HG03060 (cell line): ENCODE data around the gene CYYR1.

ENCODE experiments used
- ATAC-seq: cut with Tn5 transposase; IDR thresholded peaks from one replicate; pipeline ENCODE4 v1.9.1; 2021; ENCODE audit warnings: low read depth, moderate number of reproducible peaks; ENCODE audit not compliant: unreplicated experiment

The CYYR1 gene

DNA sequence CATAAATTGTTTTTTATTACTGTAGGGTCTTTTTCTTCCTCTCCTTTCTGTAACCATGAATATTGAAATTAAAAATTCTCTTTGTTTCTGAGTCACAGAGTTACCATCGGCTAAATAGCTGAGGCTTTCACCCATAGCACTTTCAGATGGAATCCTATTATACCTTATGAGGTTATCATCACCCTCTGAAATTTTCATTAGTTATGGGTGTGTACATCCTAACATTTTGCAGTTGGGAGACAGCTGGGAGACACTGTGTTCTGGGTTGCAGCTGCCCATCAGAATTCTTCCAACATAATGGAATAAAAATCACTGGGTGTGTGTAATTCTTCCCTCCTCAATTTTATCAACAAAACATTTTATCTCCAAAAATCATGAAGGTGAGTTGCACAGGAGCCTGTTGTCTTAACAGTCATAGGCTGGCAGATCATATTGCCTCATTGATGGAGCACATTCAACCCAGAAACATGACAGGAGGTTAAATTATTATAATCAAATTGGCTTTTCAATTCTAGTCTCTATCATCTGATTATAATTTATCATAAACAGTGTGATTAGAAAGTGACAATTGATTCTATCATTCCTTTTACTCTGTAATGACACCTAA lies 17.4 kb downstream of the CYYR1 start:
- ATAC-seq: no peak

DNA sequence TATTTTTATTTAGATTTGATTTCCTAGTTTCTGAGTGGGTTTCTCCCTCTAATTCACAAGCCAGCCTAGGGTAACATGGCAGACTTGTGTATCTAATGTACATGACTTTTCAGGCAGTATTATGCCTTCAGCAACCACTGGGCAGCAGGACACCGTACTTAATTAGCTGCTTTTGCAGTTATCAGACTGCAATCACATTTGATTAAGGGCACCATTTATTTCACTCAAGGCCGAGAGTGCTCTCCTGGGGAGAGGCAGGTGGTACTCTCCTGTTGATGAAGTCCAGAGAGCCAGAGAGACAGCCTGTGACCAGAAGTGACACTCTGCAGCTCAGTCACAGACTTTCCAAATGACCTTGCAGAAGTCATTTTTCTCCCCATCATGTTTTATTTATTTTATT lies 18.7 kb downstream of the CYYR1 start:
- ATAC-seq: no peak

DNA sequence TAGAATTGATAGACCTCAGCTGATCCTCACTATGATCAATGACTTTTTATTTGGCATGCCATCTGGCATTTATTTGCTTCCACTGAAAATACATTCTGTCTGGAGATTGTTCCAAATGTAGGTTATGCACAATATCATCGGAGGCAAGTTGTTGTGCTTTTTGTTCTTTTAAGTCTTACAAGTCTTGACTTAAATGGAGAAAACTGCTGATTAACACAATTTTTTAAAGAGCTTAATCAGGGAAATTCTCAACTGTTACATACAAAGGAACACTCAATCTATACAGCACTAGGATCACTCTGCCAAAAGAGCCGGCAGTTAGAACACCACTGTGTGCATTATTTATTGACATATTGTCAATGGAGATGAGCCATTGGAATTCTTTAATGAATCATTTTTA lies 19.2 kb downstream of the CYYR1 start:
- ATAC-seq: no peak

DNA sequence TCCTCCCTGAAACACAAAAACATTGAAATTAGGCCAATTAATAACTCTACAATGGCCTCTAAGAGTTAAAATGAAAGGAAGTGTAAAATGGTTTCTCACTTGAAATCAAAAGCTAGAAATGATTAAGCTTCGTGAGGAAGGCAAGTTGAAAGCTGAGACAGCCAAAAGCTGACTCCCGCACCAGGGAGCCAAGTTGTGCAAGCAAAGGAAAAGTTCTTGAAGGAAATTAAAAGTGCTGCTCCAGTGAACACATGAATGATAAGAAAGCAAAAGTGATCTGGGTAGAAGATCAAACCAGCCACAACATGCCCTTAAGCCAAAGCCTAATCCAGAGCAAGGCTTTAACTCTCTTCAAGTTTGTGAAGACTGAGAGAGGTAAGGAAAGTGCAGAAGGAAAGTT lies 22.8 kb downstream of the CYYR1 start:
- ATAC-seq: no peak

DNA sequence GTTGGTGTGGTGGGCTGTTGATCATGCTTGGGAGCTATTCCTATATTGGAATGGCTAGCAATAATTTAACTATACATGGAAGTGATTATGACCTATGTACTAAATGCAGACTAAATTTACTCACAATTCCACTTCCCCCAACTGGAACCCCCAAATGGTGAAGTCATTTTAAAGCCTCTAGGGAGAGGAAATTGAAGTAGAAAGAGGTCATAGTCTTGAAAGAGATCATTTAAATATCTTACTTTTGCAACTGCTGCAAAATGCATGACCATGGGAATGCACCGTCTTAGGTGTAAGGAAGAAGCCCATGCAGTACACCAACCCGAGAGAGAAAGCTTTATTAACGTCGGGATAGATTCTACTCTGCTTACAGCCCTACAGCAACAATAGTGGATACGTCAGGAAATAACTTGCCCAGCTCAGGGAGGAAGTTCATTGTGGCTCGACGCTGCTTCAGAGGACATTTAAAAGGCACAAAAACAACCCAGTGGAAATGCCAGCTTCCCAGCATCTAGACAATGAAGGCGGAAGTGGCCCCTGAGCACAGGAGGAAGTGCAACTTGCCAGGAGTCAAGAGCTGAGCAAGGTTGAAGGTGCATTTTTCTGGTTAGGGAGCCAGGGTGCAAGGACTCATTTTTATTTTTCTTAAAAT lies 26.5 kb downstream of the CYYR1 start:
- ATAC-seq: no peak

DNA sequence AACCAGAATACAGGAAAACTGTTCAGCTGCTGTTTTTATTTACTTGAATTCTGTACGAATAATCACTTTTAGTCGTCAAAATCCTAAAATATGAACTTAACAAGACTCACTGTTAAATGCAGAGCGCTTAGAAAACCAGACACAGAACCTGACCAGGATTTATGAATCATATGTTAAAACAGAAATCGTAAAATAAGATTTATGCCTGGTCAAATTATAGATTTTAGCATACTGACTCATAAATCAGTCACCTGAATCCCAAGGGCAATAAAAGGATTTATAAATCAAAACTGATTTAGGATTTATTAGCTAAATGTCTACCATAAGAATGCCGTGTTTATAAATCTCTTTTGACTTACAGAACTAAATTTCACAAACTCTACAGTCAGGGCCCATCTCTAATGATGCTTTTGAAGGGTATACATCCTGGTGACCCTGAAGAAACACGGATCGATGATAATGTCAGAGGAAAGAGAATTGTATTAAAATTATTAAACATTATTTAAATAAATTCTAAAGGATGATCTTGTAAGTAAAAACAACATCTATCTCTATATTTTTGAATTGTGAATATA lies 28.8 kb downstream of the CYYR1 start:
- no peak for ATAC-seq

DNA sequence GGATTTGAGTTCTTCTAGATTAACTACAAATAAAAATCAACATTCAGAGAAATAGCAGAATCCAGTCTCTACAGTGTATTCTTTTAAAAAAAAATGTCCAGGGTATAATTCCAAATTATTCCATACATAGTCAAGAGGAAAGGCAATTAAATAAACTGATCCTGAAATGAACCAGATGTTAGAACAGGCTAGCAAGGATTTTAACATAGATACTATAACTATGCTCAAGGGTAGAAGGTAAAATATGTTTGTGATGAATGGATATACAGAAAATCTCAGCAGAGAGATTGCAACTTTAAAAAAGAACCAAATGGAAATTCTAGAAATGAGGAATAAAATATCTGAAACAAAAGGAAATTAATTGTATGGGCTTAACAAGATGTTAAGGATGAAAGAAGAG lies 32.4 kb downstream of the CYYR1 start:
- no peak for ATAC-seq

DNA sequence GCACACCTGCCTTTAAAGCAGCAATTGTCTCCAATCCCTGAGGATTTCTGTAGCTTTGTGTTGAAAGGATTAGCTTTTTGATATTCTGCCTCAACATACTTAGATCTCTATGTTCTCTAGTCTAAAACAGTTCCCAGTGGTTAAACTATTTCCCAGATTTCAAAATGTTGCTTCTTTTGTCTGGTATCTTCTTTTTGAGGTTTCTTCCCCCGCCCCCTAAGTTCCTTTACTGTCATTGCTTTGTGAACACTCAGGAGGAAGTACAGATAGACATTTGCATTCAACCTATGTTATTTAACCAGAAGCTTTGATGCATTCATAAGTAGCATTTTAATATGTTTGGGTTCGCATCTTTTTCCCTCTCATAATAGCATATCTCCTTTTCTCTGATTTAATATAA lies 33.5 kb downstream of the CYYR1 start:
- ATAC-seq: no peak

DNA sequence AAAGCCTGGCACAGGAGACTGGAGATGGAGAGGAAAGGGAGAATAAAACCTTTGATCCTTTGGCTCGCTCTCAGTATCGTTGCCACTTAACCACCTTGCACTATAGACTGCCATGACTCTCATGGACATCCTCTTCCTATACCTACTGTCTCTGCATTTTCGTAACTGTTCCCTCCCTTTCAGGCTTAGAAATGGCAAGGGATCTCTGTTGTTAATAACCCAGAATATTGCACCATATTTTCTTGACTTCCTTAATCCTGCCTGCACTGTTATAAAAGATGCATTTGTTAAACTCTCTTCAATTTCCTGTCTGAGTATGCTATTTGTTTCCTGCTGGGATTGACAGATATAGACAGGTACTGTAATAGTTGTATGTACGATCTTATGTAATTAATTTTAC lies 38.6 kb downstream of the CYYR1 start:
- ATAC-seq: no peak

DNA sequence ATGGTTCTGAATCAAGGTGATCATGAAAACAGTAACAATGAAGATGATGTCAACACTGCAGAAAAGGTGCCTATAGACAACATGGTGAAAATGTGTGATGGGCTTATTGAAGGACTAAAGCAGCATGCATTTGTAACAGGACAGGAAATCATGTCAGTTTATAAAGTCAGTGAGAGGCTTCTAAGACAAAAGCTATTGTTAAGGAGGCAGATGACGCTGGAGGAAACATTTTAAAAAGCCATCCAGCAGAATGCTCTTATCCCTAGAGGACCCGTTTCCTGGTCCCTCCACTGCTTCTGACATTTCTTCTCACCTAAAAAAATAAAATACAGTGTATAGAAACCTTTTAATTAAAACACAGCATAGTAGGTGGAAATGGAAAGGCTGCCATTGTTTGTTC lies 40.9 kb downstream of the CYYR1 start:
- ATAC-seq: no peak

DNA sequence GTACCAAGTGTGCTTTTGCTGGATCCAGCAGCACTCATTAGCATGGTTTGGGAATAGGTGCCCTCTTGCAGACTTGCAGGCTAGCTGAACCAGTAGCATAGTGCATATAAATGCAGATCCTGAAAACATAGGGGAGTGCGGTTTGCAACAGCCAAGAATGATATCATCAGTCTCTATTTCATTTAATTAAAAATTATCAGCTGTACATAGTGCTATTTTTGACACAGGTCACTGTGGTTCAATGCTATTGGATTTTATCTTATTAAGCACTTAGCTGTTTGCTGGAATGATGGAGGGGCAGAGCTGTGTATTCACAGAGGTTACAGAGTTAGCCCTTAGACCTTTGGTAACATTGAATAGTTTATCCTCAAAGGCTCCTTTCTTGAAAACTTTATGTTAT lies 43.6 kb downstream of the CYYR1 start:
- ATAC-seq: no peak

DNA sequence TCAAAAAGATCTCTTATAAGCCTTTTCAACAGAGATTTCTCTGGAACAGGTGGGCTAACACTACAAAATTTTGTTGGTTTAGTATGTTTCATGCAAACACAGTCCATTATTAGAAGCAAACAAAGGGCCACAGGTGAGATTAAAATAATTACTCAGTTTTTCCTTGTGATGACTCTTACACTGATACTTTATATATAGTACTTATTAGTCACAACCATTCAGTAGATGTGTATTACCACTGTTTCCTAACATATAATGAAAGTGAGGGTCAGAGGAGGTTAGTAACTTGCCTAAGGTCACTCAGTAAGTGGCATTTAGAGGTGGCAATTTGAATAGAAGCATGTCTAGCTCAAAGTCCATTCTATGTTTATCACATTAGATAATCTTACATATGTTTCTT lies 44.2 kb downstream of the CYYR1 start:
- ATAC-seq: no peak

DNA sequence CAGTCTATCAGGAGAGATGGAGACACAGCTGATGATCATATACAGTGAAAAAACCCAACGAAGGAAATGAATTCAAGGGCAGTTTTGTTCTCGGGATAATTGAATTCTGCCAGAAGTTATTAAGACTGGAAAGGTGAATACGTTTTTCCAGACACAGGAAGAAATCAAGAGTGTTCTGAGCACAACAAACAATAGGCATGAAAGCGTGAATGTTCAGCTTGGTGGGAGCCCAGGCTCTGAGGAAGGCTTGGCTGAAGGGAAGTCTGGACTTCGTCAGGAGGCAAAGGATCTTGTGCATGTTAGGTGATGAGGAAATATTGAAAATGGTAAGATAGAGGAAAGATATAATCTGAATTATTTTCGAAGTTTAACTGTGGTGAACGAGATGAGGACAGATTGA lies 50.4 kb downstream of the CYYR1 start:
- ATAC-seq: no peak

DNA sequence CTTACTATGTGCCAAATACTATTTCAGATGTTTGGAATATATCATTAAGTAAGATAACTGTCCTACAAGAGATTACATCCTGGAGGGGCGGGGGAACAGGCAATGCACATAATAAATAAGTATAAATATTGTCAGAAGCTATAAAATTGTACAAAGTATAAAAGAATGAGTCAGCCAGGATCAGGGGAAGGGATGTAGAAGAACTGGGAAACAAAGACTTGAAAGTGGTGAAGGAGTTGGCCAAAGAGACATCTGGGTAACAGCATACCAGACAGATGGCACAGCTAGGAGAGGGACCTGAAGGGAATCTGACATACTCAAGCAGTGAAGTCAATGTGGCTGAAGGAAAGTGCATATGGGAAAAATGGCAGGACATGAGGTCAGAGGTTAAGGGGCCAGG lies 53.9 kb downstream of the CYYR1 start:
- no peak for ATAC-seq

DNA sequence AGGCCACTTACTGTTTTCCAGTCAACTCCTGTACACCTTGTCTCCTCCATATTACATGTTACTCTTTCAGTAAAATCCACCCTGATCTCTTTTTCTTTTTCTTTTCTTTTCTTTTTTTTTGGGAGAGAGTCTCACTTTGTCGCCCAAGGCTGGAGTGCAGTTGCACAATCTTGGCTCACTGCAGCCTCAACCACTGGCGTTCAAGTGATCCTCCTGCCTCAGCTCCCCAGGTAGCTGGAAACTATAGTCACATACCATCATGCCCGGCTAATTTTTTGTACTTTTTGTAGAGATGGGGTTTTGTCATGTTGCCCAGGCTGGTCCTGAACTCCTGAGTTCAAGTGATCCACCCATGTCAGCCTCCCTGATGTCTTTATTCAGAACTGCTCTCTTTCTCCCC lies 57.8 kb downstream of the CYYR1 start:
- no peak for ATAC-seq

DNA sequence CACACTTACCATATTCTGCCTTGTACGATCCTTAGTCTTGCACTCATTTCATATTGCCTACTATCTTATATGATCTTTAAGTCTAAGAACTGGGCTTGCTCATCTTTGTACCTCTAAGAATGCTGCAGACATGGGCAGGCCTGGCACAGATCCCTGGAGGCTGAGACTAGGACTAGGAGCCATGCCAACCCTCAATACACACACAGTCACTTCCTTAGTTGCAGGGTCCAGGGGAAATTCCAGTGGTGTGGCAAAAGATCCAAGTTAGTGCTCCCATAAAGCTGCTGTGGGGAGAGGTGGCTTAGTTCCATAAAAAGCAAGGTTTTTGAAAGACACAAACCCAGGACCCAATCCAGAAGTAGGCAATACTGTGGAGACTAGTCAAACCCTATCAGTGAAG lies 59.9 kb downstream of the CYYR1 start:
- no peak for ATAC-seq

DNA sequence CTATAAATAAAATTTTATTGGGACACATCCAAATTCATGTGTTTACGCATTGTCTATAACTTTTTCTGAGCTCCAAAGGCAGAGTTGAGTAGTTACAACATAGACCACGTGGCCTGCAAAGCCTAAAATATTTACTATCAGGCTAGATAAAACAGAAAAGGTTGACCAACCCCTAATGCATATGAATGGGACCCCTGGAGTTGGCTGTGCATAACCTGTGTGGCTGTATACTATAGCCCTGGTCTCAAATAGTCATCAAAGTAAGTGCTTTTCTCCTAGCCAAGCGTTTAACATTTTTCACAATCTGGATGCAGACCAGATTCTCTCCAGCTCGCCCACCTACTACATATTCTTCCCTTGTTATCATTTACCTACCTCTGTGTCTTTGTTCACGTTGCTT lies 60.4 kb downstream of the CYYR1 start:
- no peak for ATAC-seq

DNA sequence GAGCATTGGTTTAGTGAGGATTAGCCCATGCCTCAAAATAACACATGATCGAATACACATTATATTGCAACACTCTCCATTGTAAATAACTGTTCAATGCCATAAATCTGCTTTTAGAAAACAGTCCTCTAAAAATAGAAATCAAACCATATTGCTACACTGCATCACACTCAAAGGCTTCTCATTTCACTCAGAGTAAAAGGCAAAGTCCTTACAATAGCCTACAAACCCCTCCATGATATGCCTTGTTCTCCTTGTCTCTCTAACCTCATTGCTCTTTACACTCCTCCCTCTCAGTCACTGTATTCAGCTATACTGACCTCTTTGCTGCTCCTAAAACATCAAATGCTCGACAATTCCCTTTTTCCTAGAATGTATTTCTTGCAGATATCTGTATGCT lies 64.2 kb downstream of the CYYR1 start:
- no peak for ATAC-seq

DNA sequence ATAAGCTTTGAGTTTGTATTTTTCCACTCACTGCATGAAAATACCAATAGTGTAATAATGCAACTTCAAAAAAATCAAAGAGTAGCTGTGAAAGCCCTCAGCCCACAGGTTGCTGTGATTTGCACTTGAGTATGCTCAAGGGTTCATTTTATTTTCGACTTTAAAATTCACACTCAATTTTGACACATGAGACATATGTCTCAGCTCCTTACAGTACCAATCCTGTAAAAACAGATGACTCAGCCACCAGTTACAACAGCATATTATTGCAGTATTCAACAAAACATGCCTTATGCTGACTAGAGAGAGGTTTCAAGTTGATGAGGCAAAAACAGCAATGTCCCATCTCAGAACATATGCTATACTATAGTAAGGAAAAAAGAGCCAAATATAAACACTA lies 66.1 kb downstream of the CYYR1 start:
- ATAC-seq: no peak

DNA sequence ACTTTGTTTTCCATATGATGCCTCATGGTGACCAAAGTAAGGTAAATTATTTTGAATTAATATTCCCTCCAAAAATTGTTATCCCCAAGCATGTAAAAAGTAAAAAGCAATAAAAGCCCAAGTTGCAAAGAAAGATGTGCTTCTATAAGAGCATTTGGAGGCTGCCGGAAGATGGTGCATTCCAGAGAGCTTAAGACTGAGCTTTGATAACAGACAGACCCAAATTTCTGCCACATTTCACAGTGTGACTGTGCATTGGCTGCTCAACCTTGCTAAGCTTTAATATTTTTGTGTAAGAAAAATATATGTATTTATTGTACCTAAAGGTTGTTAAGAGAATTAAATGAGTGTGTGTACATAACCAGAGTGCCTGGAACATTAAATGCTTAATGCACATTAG lies 67.9 kb downstream of the CYYR1 start:
- no peak for ATAC-seq

DNA sequence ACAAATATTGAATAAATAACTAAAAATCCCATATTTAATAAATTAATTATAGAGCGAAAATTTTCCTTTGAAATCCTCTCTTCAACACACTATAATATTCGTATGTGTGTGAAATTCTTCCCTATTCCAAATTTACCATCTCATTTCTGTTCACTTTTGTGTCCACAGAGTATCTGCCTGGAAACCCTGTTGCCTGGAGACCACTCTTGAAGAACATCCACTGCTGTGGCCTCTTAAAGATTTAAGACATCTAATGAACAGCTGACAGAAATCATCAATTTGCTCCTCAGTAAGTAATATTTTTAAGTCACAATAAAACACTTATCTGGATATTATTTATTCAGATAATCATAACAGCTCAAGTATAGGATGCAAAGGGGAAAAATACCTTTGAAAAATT lies 69.7 kb downstream of the CYYR1 start:
- ATAC-seq: no peak

DNA sequence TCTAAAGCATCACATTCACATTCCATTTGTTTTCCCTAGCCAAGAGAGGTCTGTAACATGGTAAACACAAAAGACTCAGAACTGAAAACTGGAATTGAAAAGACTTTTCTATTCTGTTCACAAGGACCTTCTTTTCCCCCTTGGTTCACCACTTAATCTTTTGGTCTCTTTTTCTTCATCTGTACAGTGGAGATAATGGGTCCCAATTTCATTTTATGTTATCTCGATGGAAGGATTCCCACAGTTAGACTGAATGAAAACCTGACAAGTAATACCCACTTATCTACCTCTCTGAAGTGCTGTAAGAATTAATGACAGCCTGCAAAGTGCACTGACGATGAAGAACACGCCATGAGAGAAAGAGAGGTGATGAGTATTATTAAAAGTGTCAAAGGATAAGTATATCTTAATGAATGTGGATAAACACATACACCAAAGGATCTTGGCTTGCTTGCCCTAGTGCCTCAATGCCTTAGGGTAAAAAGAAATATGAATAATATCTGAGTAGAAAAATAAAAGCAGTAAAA lies 71.5 kb downstream of the CYYR1 start:
- no peak for ATAC-seq
